B cell (primary cell): ENCODE measurements around the gene THADA.

Source experiments
- CTCF ChIP-seq: fragments of 200-600 bp; IDR thresholded peaks from one replicate; pipeline ENCODE4 v1.8.0; 2022; ENCODE audit warnings: antibody characterized with exemption, mild to moderate bottlenecking
- EZH2 ChIP-seq: IDR thresholded peaks from 2 replicates; pipeline ENCODE4 v1.6.1; 2012; ENCODE audit warnings: borderline replicate concordance, low read depth, mild to moderate bottlenecking, moderate library complexity, low read length; ENCODE audit not compliant: insufficient read depth, poor library complexity, severe bottlenecking

GRCh38 chr2:43180897-43181296 lies 414.9 kb downstream of the THADA start:
- TF ChIP-seq CTCF (no peak), EZH2 (no peak)
